GM18508 (cell line): ENCODE measurements around the gene SEC24C.
"Not testable (repeated sequence)": the region's sequence is repeated elsewhere in the genome, so short reads cannot be mapped to it uniquely, and the experiment has no call there.

Experiments
- ATAC-seq: cut with Tn5 transposase; IDR thresholded peaks from one replicate; pipeline ENCODE4 v1.9.1; 2021; ENCODE audit warnings: moderate number of reproducible peaks; ENCODE audit not compliant: insufficient read depth, unreplicated experiment

SEC24C gene

GRCh38 chr10:73769396-73769795, 25.2 kb downstream of the SEC24C start:
- no peak for ATAC-seq

- ATAC-seq, result peak; percentile 5
Measured at GRCh38 chr10:73771722-73772280, 27.6 kb downstream of the SEC24C start.

GRCh38 chr10:73772281-73773151, 28.3 kb downstream of the SEC24C start:
- peak; percentile 33 for ATAC-seq

GRCh38 chr10:73773152-73773879, 29.1 kb downstream of the SEC24C start:
- ATAC-seq, result no peak

- no peak for ATAC-seq
Measured at GRCh38 chr10:73774637-73775036, 30.5 kb downstream of the SEC24C start.

- no peak for ATAC-seq
Measured at GRCh38 chr10:73779018-73779417, 34.8 kb downstream of the SEC24C start.

- ATAC-seq, result no peak
Measured at GRCh38 chr10:73779539-73780197, 35.5 kb downstream of the SEC24C start.

GRCh38 chr10:73780301-73780700, 36.1 kb downstream of the SEC24C start:
- ATAC-seq, result no peak

GRCh38 chr10:73780966-73781365, 36.8 kb downstream of the SEC24C start:
- no peak for ATAC-seq

- no peak for ATAC-seq
Measured at GRCh38 chr10:73781548-73781878, 37.3 kb downstream of the SEC24C start.

GRCh38 chr10:73781879-73782748, 37.9 kb downstream of the SEC24C start, which contains the start of gene CHCHD1:
TSS of gene CHCHD1 (plus strand) at chr10:73782048. CDS start at chr10:73782076, 28 bp downstream.
- no peak for ATAC-seq

GRCh38 chr10:73782749-73783085, 38.5 kb downstream of the SEC24C start:
- ATAC-seq, result no peak

GRCh38 chr10:73785211-73785720, 41.1 kb downstream of the SEC24C start, which contains the start of gene ZSWIM8:
TSS of gene ZSWIM8 (plus strand) at chr10:73785606. CDS start at chr10:73785879, 273 bp downstream.
- ATAC-seq, result peak; percentile 53

- no peak for ATAC-seq
Measured at GRCh38 chr10:73785721-73786511, 41.7 kb downstream of the SEC24C start.

- no peak for ATAC-seq
Measured at GRCh38 chr10:73786512-73786885, 42.3 kb downstream of the SEC24C start.

- not testable (repeated sequence) for ATAC-seq
Measured at GRCh38 chr10:73787031-73787800, 43.0 kb downstream of the SEC24C start.

- no peak for ATAC-seq
Measured at GRCh38 chr10:73788864-73789658, 44.9 kb downstream of the SEC24C start.
